Liver (tissue), 9 donors: ENCODE measurements around the gene SKAP2. TPM values are rescaled to one million over a fixed set of nuclear protein-coding genes. Genes with fewer than 3 reads are reported as not detected.

Experiments
- DNase-seq: peaks from one replicate; pipeline ENCODE4 v3.0.0-alpha.2; 2017; ENCODE audit warnings: low spot score
- H3K27ac ChIP-seq, 2 donors: one replicate each; pipeline ENCODE4 v1.7.0; 2013; ENCODE audit warnings: inconsistent platforms in 2 of 2, low read length in 2 of 2, control low read depth in 1 of 2, low read depth in 1 of 2, mild to moderate bottlenecking in 1 of 2
- H3K27me3 ChIP-seq, 4 donors: one replicate each; pipeline versions ENCODE4 v1.6.1 to v1.7.0; 2013; ENCODE audit warnings: low read length in 3 of 4, inconsistent platforms in 1 of 4, mild to moderate bottlenecking in 1 of 4, moderate library complexity in 1 of 4; ENCODE audit not compliant: control insufficient read depth in 4 of 4, insufficient read depth in 4 of 4
- H3K36me3 ChIP-seq, 4 donors: one replicate each; pipeline versions ENCODE4 v1.6.1 to v1.7.0; 2013; ENCODE audit warnings: low read length in 3 of 4, mild to moderate bottlenecking in 3 of 4, low read depth in 1 of 4, moderate library complexity in 1 of 4; ENCODE audit not compliant: control insufficient read depth in 4 of 4, insufficient read depth in 3 of 4
- H3K4me1 ChIP-seq, 4 donors: one replicate each; pipeline versions ENCODE4 v1.6.1 to v1.7.0; 2013; ENCODE audit warnings: low read length in 3 of 4, mild to moderate bottlenecking in 3 of 4, moderate library complexity in 1 of 4; ENCODE audit not compliant: control insufficient read depth in 4 of 4, insufficient read depth in 4 of 4
- H3K4me3 ChIP-seq, 3 donors: one replicate each; pipeline versions ENCODE4 v1.6.1 to v1.7.0; 2013; ENCODE audit warnings: low read length in 3 of 3, control low read depth in 1 of 3, low read depth in 1 of 3, mild to moderate bottlenecking in 1 of 3
- H3K9ac ChIP-seq, 2 donors: one replicate each; pipeline ENCODE4 v1.7.0; 2013; ENCODE audit warnings: low read length in 2 of 2, mild to moderate bottlenecking in 2 of 2, moderate library complexity in 2 of 2, control low read depth in 1 of 2, low read depth in 1 of 2
- H3K9me3 ChIP-seq, 4 donors: one replicate each; pipeline versions ENCODE4 v1.6.1 to v1.7.0; 2013; ENCODE audit warnings: low read length in 3 of 4; ENCODE audit not compliant: control insufficient read depth in 4 of 4
- EGR1 ChIP-seq, 2 donors: IDR thresholded peaks; 2 replicates each; pipeline ENCODE4 v1.6.1; 2016 to 2018; ENCODE audit warnings: antibody characterized with exemption in 2 of 2, low read depth in 2 of 2
- FOXA1 ChIP-seq: IDR thresholded peaks from 2 replicates; pipeline ENCODE4 v1.6.1; 2016; ENCODE audit warnings: antibody characterized with exemption
- FOXA2 ChIP-seq: IDR thresholded peaks from 2 replicates; pipeline ENCODE4 v1.6.1; 2016; ENCODE audit warnings: antibody characterized with exemption
- GABPA ChIP-seq, 2 donors: IDR thresholded peaks in 1 of 2; conservative IDR thresholded peaks in 1 of 2; 2 replicates each; pipeline ENCODE4 v1.6.1; 2016; ENCODE audit warnings: antibody characterized with exemption in 2 of 2, mild to moderate bottlenecking in 1 of 2, moderate library complexity in 1 of 2
- HNF4A ChIP-seq, 2 donors: conservative IDR thresholded peaks; 2 replicates each; pipeline ENCODE4 v1.6.1; 2016; ENCODE audit warnings: antibody characterized with exemption in 2 of 2, mild to moderate bottlenecking in 2 of 2
- HNF4G ChIP-seq: IDR thresholded peaks from 2 replicates; pipeline ENCODE4 v1.6.1; 2016; ENCODE audit warnings: antibody characterized with exemption
- JUND ChIP-seq, 2 donors: IDR thresholded peaks; 2 replicates each; pipeline ENCODE4 v1.6.1; 2016; ENCODE audit warnings: antibody characterized with exemption in 2 of 2
- NR2F2 ChIP-seq: IDR thresholded peaks from 2 replicates; pipeline ENCODE4 v1.6.1; 2016; ENCODE audit warnings: antibody characterized with exemption
- RAD21 ChIP-seq, 2 donors: IDR thresholded peaks; 2 replicates each; pipeline ENCODE4 v1.6.1; 2016; ENCODE audit warnings: antibody characterized with exemption in 2 of 2, mild to moderate bottlenecking in 2 of 2
- RXRA ChIP-seq, 2 donors: IDR thresholded peaks; 2 replicates each; pipeline ENCODE4 v1.6.1; 2017 to 2018; ENCODE audit warnings: antibody characterized with exemption in 2 of 2, mild to moderate bottlenecking in 1 of 2
- SP1 ChIP-seq: IDR thresholded peaks from 2 replicates; pipeline ENCODE4 v1.6.1; 2018; ENCODE audit warnings: antibody characterized with exemption, mild to moderate bottlenecking
- TAF1 ChIP-seq: conservative IDR thresholded peaks from 2 replicates; pipeline ENCODE4 v1.6.1; 2016; ENCODE audit warnings: antibody characterized with exemption, mild to moderate bottlenecking
- YY1 ChIP-seq: IDR thresholded peaks from 2 replicates; pipeline ENCODE4 v1.6.1; 2016; ENCODE audit warnings: antibody characterized with exemption, mild to moderate bottlenecking
- WGBS: extraction: QIAGEN DNeasy Blood & Tissue Kit; methylation state at CpG from one replicate; pipeline ENCODE4 v1.1.7; 2013; 5-methylcytosine and 5-hydroxymethylcytosine counted together
- polyA plus RNA-seq, 2 donors: library from polyadenylated mRNA; stranded (reverse) in 1 of 2; unstranded in 1 of 2; fragments of 200-250 nt in 1 of 2; fragments of >200 nt in 1 of 2; fragmentation: Nextera tagmentation in 1 of 2; extraction: Ambion mirVana in 1 of 2; gene quantifications; one replicate each; pipeline versions ENCODE4 v1.2.1 to v1.2.3, GENCODE V29; 2013 to 2015
- total RNA-seq, 2 donors: library from RNA; depleted of rRNA; stranded (reverse); fragments of >200 nt; gene quantifications; one replicate each; pipeline ENCODE4 v1.2.3, GENCODE V29; 2014
- TF ChIP-seq, protein P1 (sequence below): IDR thresholded peaks from 2 replicates; pipeline ENCODE4 v1.6.1; 2016; ENCODE audit warnings: antibody characterized with exemption
- TF ChIP-seq, protein P2 (sequence below): IDR thresholded peaks from 2 replicates; pipeline ENCODE4 v1.6.1; 2016; ENCODE audit warnings: antibody characterized with exemption
- TF ChIP-seq, protein P3 (sequence below): IDR thresholded peaks from 2 replicates; pipeline ENCODE4 v1.6.1; 2016; ENCODE audit warnings: antibody characterized with exemption
- TF ChIP-seq, protein P4 (sequence below): IDR thresholded peaks from 2 replicates; pipeline ENCODE4 v1.6.1; 2016; ENCODE audit warnings: antibody characterized with exemption, mild to moderate bottlenecking
- TF ChIP-seq, protein P5 (sequence below): fragments of 150-350 bp; IDR thresholded peaks from 2 replicates; pipeline ENCODE4 v1.5.1; 2017; ENCODE audit warnings: improper control_type of control experiment, low read depth, low read length; ENCODE audit not compliant: missing input control
- donor health status: healthy.
- donor health status: healthy.
- donor health status: healthy.
- donor health status: healthy.
- donor health status: healthy.

Gene SKAP2
- total and polyA plus RNA-seq, 4 donors, result 3.4 to 9.2 (median 5.1) TPM

DNA sequence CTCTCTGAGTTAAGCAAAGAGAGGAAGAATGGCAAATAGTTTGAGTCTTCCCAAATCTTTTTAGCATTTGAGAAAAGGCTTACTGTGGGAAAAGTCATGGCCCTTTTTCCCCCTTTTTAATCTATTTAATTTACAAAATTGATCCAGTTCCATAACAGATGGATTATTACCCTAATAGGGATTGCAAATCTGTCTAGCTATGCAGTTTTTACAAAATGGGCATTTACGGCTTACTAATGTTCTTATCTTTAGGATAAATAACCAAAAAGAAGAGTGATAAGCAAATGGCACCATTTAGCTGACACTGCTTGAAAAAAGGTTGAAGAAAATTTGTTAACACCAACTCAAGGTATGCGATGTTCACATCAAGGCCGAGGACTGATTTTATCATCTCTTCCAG is 169.7 kb downstream of the SKAP2 start:
- Histone ChIP-seq H3K27ac (no peak overlapping the region), H3K27me3 (no peaks in the 10 kb centered on the region), H3K9me3 (no peaks in the 10 kb centered on the region), H3K4me3 (no peak overlapping the region), H3K9ac (no peak overlapping the region), H3K4me1 (peaks cover 0 to 12% (median 3%) of the 10 kb centered on the region in 4 donors), H3K36me3 (no peaks in the 10 kb centered on the region)
- DNase-seq, result no peak
- TF ChIP-seq, protein P1, sequence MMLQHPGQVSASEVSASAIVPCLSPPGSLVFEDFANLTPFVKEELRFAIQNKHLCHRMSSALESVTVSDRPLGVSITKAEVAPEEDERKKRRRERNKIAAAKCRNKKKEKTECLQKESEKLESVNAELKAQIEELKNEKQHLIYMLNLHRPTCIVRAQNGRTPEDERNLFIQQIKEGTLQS, result no peak
- TF ChIP-seq HNF4A (conservative IDR thresholded peaks at IDR 0.05) (no peak), TAF1 (no peak), HNF4G (no peak), SP1 (no peak), FOXA1 (no peak), GABPA (IDR thresholded peaks at IDR 0.05 in 1 of 2, conservative IDR thresholded peaks at IDR 0.05 in 1 of 2) (no peak), FOXA2 (no peak), RXRA (IDR thresholded peaks at IDR 0.05) (no peak), YY1 (no peak), JUND (IDR thresholded peaks at IDR 0.05) (no peak), NR2F2 (no peak), EGR1 (IDR thresholded peaks at IDR 0.05; ENCODE audit: low read depth in 2 of 2) (no peak), RAD21 (IDR thresholded peaks at IDR 0.05) (no peak)
- TF ChIP-seq, protein P2, sequence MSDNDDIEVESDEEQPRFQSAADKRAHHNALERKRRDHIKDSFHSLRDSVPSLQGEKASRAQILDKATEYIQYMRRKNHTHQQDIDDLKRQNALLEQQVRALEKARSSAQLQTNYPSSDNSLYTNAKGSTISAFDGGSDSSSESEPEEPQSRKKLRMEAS, result no peak
- TF ChIP-seq, protein P3, sequence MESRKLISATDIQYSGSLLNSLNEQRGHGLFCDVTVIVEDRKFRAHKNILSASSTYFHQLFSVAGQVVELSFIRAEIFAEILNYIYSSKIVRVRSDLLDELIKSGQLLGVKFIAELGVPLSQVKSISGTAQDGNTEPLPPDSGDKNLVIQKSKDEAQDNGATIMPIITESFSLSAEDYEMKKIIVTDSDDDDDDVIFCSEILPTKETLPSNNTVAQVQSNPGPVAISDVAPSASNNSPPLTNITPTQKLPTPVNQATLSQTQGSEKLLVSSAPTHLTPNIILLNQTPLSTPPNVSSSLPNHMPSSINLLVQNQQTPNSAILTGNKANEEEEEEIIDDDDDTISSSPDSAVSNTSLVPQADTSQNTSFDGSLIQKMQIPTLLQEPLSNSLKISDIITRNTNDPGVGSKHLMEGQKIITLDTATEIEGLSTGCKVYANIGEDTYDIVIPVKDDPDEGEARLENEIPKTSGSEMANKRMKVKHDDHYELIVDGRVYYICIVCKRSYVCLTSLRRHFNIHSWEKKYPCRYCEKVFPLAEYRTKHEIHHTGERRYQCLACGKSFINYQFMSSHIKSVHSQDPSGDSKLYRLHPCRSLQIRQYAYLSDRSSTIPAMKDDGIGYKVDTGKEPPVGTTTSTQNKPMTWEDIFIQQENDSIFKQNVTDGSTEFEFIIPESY, result no peak
- TF ChIP-seq, protein P4, sequence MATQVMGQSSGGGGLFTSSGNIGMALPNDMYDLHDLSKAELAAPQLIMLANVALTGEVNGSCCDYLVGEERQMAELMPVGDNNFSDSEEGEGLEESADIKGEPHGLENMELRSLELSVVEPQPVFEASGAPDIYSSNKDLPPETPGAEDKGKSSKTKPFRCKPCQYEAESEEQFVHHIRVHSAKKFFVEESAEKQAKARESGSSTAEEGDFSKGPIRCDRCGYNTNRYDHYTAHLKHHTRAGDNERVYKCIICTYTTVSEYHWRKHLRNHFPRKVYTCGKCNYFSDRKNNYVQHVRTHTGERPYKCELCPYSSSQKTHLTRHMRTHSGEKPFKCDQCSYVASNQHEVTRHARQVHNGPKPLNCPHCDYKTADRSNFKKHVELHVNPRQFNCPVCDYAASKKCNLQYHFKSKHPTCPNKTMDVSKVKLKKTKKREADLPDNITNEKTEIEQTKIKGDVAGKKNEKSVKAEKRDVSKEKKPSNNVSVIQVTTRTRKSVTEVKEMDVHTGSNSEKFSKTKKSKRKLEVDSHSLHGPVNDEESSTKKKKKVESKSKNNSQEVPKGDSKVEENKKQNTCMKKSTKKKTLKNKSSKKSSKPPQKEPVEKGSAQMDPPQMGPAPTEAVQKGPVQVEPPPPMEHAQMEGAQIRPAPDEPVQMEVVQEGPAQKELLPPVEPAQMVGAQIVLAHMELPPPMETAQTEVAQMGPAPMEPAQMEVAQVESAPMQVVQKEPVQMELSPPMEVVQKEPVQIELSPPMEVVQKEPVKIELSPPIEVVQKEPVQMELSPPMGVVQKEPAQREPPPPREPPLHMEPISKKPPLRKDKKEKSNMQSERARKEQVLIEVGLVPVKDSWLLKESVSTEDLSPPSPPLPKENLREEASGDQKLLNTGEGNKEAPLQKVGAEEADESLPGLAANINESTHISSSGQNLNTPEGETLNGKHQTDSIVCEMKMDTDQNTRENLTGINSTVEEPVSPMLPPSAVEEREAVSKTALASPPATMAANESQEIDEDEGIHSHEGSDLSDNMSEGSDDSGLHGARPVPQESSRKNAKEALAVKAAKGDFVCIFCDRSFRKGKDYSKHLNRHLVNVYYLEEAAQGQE, result no peak
- TF ChIP-seq, protein P5, sequence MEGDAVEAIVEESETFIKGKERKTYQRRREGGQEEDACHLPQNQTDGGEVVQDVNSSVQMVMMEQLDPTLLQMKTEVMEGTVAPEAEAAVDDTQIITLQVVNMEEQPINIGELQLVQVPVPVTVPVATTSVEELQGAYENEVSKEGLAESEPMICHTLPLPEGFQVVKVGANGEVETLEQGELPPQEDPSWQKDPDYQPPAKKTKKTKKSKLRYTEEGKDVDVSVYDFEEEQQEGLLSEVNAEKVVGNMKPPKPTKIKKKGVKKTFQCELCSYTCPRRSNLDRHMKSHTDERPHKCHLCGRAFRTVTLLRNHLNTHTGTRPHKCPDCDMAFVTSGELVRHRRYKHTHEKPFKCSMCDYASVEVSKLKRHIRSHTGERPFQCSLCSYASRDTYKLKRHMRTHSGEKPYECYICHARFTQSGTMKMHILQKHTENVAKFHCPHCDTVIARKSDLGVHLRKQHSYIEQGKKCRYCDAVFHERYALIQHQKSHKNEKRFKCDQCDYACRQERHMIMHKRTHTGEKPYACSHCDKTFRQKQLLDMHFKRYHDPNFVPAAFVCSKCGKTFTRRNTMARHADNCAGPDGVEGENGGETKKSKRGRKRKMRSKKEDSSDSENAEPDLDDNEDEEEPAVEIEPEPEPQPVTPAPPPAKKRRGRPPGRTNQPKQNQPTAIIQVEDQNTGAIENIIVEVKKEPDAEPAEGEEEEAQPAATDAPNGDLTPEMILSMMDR, result no peak
- 94% methylated on average over 3 of the region's 3 CpGs for WGBS
